NCI-H446 treated with DMSO at 0.1 percent for 48 hours (cell line): Measurements from ENCODE around the gene RNASEH1.
A peak's percentile ranks its signal among the peaks of the same experiment; 100 is the strongest.

Experiments used
- DNase-seq: peaks from one replicate; lab custom pipeline; 2025; lab: John Stamatoyannopoulos, UW

Gene RNASEH1

DNA sequence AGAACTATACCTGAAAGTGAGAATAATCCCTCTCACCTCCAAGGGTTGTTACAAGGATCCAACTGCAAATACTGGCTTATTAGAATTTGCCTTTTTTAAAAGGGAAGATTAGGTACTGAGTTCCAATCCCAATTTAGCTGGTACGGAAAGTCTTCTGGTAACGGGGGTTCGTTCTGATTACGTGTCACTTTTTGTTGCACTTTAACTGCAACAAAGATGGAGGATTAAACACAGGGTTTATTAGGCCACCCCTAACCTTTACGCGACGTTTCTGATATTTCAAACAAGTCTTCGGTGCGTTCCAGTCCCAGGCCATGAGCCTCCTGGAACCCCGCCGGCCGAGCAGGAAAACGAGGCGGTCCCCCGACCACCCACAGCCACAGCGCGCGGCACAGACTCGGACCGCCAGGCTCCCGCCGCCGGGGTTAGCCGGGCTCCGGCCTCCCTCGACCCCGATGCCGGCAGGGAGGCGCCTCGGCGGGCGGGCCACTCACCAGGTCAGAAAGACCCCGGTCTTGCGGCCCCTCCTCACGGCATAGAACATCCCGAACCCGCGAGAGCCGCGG is 411 bp downstream of the RNASEH1 start:
- DNase-seq, result no peak

GRCh38 chr2:3553946-3554345 is 4.2 kb downstream of the RNASEH1 start:
- DNase-seq, result no peak

- DNase-seq, result no peak
Observed at GRCh38 chr2:3547915-3548314, 10.2 kb downstream of the RNASEH1 start.

DNA sequence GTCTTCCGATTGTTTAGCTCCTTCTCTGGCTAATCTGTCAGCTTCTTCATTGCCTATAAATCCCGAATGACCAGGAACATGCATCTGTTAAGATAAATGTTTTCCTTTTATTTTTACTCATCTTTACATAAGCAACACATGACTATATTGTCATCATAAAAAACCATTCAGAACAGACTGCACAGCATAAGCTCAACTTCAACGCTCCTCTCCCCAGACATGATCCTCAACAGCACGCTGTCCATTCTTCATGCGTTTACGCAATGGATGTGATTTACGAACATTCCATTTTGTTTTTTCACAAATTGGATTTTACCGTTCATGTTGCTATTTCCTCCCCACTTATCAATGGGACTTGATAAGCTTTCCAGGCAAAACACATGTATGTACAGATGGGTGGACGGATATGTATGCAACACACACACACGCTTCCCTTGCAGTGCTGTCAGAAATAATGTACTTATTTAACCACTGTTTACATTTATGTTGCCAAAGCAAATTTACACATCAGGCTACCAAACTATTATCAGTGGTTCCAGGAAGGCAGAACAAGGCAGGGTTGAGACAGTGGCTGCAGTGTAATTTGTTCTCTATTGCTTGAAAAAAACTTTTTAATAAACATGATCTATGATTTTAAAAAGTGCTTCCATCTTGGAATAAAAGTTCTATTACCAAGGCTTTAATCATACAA is 12.2 kb downstream of the RNASEH1 start:
- no peak for DNase-seq

- no peak for DNase-seq
Observed at GRCh38 chr2:3543023-3543683, 15.0 kb downstream of the RNASEH1 start.

GRCh38 chr2:3542107-3542506 is 16.0 kb downstream of the RNASEH1 start:
- DNase-seq, result no peak

DNA sequence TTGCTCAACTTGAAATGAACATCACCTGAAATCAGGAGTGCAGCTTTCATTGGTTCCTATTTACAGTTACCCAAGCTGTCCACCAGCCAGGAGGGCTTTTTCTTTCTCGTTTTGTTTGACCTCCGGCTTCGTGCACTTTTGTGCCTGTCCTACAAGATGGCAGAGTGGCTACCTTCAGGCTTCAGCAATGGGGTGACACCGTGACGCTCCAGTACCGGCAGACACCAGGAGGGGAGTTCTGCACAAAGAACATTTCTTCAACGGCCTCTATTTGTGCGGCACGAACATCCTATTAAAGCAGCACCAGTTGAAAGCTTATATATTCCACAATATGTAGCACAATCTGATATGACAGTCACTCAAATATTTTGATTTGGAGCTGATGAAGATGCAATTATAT is 18.3 kb downstream of the RNASEH1 start:
- DNase-seq, result no peak

DNA sequence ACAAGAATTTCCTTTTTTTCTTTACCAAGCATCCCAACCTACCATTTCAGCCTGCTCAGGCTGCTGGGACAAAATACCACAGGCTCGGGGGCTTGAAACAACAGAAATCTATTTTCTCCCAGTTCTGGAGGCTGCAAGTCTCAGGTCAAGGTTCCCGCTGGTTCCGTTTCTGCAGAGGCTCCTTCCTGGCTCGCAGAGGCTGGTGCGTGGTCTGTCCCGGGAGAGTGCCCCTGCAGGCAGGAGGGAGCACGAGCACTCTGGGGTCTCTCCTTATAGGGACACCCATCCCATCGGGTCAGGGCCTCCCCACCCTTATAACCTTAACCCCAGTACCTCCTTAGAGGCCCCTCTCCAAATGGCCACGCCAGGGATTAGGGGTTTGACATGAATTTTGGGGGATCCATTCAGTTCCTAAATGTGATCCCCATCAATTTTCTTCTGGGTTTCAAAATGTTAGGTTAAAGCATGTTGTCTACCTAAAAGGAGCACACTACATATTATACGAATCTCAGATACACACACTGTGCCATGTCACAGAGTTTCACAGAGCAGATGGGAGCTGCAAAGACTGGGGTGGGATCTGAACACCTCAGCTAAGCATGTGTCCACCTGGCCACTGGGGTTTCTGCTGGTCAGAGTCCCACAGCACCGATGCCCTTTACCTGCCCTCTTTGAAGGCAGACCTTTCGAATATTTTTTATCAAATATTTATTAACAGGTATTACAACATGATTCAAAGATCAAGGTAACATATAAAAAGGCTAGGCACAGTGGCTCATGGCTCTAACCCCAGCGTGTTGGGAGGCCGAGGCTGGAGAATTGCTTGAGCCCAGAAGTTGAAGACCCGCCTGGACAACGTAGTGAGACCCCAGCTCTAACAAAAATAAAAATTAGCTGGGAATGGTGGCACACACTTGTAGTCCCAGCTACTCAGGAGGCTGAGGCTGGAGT is 21.2 kb downstream of the RNASEH1 start:
- DNase-seq, result no peak

- no peak for DNase-seq
Observed at GRCh38 chr2:3535794-3536681, 22.1 kb downstream of the RNASEH1 start.

GRCh38 chr2:3535467-3535793 is 22.7 kb downstream of the RNASEH1 start:
- no peak for DNase-seq

DNA sequence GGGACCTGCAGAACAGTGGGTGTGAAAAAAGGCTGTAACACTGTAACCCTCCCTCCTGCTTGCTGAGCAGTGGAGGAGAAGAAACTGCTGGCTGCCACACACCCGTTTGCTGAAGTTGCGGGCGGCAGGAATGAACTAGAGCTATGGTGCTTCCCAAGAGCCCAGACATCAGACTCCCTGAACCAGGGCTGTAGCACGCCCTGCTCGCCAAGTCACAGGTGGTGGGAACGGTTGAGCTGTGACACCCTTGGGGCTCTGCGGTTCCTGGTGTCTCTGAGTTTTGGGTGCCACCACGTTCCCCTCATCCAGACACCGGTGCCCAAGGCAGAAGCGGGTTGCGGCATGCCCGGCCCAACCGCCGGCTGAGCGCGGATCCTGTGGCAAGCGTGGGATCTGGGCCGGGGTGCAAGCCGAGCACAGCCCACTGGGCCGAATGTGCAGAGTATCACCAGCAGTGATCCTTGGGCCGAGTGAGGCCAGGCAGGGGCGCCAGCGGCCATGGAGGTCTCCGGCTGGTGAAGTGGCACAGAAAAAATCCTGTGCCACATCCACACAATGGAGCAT is 23.8 kb downstream of the RNASEH1 start:
- DNase-seq, result no peak

GRCh38 chr2:3533836-3534235 is 24.3 kb downstream of the RNASEH1 start:
- DNase-seq, result no peak

DNA sequence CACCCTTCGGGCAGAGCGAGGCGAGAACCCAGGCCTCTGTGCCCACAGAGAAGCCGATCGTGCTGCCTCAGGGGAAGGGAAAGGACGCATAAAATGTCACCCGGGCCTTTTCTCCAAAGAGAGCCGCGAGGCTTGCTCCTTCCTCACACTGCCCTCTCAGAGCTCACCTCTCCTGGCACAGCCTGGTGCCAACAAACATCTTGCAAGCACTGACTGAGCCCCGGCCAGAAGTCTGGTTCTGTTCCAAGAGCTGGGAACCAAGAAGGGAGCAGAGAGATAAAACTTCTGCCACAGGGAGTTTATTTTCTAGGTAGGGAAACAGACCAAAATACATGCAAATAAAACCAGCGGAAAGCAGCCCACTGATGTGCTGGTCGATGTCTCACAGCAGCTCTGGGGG is 25.2 kb downstream of the RNASEH1 start:
- no peak for DNase-seq

DNA sequence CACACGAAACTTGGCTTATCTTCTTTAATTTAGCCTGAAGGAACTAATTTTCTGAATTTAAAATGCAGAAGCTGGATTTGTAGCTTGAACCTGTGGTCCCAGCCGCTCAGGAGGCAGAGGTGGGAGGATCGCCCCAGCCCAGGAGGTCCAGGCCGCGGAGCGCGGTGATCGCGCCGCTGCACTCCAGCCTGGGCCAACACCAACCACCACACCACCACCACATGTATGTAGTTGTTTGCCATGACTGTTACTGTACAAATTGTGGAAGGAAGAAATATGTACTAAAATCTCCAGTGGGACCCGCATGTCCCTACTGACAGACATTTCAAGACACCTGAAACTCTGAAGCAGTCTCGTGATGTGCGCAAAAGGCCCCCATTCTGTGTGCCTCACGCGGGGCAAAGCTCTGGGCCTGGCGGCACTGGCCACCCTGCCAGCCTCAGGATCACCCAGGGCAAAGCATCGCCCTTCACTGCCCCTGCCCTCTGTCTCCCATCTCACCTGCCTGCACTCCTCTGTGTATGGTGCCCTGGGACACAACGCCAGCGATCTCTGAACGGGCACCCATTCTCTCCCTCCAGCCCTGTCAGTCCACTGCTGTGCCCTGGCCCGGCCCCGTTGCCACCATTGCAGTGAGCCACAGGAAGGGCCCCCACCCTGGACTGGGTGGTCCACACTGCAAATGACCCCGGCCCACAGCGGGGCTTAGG is 28.7 kb downstream of the RNASEH1 start:
- no peak for DNase-seq

DNA sequence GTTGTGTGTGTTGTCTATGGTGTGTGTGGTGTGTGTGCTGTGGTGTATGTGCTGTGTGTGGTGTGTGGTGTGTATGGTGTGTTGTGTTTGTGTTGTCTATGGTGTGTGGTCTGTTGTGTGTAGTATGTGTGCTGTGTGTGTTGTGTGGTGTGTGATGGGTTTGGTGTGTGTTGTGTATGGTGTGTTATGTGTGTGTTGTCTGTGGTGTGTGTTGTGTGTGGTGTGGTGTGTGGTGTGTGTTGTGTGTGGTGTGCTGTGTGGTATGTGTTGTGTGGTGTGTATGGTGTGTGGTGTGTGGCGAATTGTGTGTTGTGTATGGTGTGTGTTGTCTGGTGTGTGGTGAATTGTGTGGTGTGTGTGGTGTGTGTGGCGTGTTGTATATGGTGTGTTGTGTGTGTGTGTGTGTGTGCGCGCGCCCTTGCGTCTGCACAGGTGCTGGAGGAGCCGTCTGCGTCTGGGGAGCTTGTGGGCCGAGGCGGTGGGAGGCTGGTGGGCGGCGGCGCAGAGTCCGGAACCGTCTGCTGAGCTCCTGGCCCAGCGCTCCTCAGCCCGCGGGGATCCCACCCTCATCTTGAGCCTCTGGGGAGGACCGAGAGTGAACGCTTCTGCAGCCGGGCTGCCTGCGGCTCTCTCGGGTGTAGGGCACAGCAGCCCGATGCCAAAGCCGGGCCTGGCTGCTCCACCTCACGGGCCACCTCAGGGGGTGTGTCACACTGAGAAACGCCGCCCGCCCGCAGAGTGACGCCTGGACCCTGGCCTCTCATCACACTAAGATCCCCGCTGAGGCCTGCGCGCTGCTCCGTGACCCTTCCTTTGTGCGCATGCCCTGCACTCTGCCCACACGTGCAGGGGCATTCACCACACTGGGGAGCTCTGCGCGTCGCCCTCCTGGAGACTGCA is 30.0 kb downstream of the RNASEH1 start:
- DNase-seq, result no peak

DNA sequence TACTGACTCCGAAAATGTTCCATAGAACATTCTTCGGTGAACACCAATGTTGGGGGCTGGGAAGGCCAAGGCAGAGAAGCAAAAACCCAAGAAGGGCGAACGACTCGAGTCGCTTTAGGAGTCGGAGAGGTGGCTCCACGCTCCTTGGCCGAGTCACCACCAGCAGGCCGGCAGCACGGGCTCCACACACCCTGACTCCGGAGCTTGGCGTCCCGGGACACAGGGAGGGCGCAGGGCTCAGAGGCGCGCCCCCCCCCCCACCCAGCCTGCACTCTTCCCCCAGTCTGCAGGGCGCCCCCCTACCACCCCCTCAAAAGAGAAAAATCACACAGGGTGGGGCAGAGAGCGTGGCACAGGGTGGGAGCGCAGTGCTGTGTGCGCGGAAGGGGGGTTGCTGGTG is 31.3 kb downstream of the RNASEH1 start:
- DNase-seq, result no peak

GRCh38 chr2:3523551-3524041 is 34.5 kb downstream of the RNASEH1 start:
- no peak for DNase-seq

DNA sequence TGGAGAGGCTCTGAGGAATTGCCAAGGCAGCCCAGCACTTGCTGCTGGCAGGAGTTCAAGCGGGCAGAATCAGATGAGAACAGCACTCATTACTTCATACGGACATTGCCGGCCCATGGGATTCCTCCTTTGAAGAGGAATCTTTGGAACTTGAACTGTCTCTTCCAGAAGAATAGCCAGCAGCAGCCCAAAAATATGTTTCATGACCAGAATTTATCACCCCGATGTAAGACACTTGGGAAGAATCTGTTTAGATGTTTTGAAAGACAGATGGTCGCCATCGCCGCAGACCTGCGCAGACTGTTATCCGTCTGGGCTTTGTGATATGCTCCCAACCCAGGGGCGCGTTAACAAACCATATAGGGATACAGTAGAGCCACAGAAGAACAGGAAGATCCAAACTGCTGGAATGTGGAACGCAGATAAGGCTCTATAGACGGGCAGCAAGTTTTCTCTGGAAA is 35.1 kb downstream of the RNASEH1 start:
- peak; percentile 12 for DNase-seq

DNA sequence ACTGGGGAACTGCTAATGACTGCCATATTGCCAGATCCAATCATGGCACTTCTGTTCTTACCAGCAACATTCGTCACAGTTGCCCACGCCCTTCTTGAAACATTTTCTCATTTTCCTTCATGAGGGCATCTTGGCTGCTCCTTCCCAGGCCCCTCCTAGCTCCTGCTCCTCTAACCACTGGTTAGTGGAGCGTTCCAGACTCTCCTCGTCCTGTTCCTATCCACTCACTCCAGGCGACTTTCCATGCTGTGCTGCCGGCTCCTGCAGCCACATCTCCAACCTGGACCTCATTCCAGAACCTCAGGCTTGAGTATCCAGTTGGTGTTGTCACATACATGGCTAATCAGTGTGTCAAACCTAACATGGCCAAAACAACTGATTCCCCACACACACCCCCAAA is 37.5 kb downstream of the RNASEH1 start:
- DNase-seq, result no peak
